HEK293 (cell line): ENCODE results near the gene PACRG.

ENCODE experiments used
- CTCF ChIA-PET: fragments of 350-600 bp; formaldehyde crosslinking; extraction: SDS; loops from one replicate; lab custom pipeline; 2021; ENCODE audit warnings: antibody characterized with exemption; lab: Yijun Ruan, JAX
- POLR2A ChIA-PET: fragments of 300-600 bp; formaldehyde crosslinking; extraction: SDS; loops from one replicate; lab custom pipeline; 2020; ENCODE audit warnings: antibody characterized with exemption, inconsistent platforms; lab: Yijun Ruan, JAX
- H3K27ac ChIP-seq: fragments of 200-500 bp; sonication (Bioruptor generic); 2 replicates; pipeline ENCODE4 v1.5.1; 2014; ENCODE audit warnings: low read depth, low read length, control low read depth, inconsistent platforms; ENCODE audit errors: extremely low read depth
- H3K36me3 ChIP-seq, 2 experiments: fragments of 200-500 bp in 1 of 2; sonication (Bioruptor generic) in 1 of 2; 1 replicate in 1 of 2; 2 replicates in 1 of 2; pipeline ENCODE4 v1.5.1; 2014 to 2017; ENCODE audit warnings: inconsistent platforms in 2 of 2, low read length in 2 of 2; ENCODE audit not compliant: control insufficient read depth in 2 of 2, insufficient read depth in 1 of 2
- H3K4me1 ChIP-seq: fragments of 200-500 bp; sonication (Bioruptor generic); 2 replicates; pipeline ENCODE4 v1.5.1; 2014; ENCODE audit warnings: mild to moderate bottlenecking, low read length, inconsistent platforms; ENCODE audit not compliant: control insufficient read depth, insufficient read depth
- H3K4me3 ChIP-seq: 2 replicates; pipeline ENCODE4 v1.5.1; 2011; ENCODE audit warnings: low read depth, mild to moderate bottlenecking, control low read depth, low read length, moderate library complexity
- H3K9me3 ChIP-seq: fragments of 200-500 bp; sonication (Bioruptor generic); 2 replicates; pipeline ENCODE4 v1.5.1; 2014; ENCODE audit warnings: low read depth, low read length, inconsistent platforms; ENCODE audit not compliant: control insufficient read depth, insufficient read depth
- AEBP2 ChIP-seq: fragments of 450-650 bp; formaldehyde crosslinking; IDR thresholded peaks from 2 replicates; pipeline ENCODE4 v1.5.1; 2016; ENCODE audit warnings: missing biosample characterization, missing genetic modification characterization, borderline replicate concordance
- GFI1B ChIP-seq: fragments of 450-650 bp; formaldehyde crosslinking; IDR thresholded peaks from 2 replicates; pipeline ENCODE4 v1.5.1; 2016; ENCODE audit warnings: missing biosample characterization, missing genetic modification characterization
- GLI4 ChIP-seq: fragments of 450-650 bp; formaldehyde crosslinking; IDR thresholded peaks from 2 replicates; pipeline ENCODE4 v1.5.1; 2016; ENCODE audit warnings: missing biosample characterization, missing genetic modification characterization
- WT1 ChIP-seq: fragments of 450-650 bp; formaldehyde crosslinking; IDR thresholded peaks from 2 replicates; pipeline ENCODE4 v1.5.1; 2016; ENCODE audit warnings: missing biosample characterization, missing genetic modification characterization
- YY2 ChIP-seq: fragments of 450-650 bp; formaldehyde crosslinking; IDR thresholded peaks from 2 replicates; pipeline ENCODE4 v1.5.1; 2016; ENCODE audit warnings: missing biosample characterization, missing genetic modification characterization
- ZBTB44 ChIP-seq: fragments of 450-650 bp; IDR thresholded peaks from 2 replicates; pipeline ENCODE4 v1.5.1; 2018; ENCODE audit warnings: missing biosample characterization, mild to moderate bottlenecking, missing genetic modification characterization
- ZBTB8A ChIP-seq: fragments of 450-650 bp; formaldehyde crosslinking; IDR thresholded peaks from 2 replicates; pipeline ENCODE4 v1.5.1; 2016; ENCODE audit warnings: missing biosample characterization, missing genetic modification characterization
- ZFP41 ChIP-seq: fragments of 450-650 bp; formaldehyde crosslinking; IDR thresholded peaks from 2 replicates; pipeline ENCODE4 v1.5.1; 2016; ENCODE audit warnings: missing biosample characterization, missing genetic modification characterization, borderline replicate concordance
- ZIC2 ChIP-seq: fragments of 450-650 bp; formaldehyde crosslinking; IDR thresholded peaks from 2 replicates; pipeline ENCODE4 v1.5.1; 2016; ENCODE audit warnings: missing biosample characterization, missing genetic modification characterization
- ZNF239 ChIP-seq: fragments of 450-650 bp; formaldehyde crosslinking; IDR thresholded peaks from 2 replicates; pipeline ENCODE4 v1.5.1; 2016; ENCODE audit warnings: missing biosample characterization, missing genetic modification characterization
- ZNF341 ChIP-seq: fragments of 450-650 bp; formaldehyde crosslinking; IDR thresholded peaks from 2 replicates; pipeline ENCODE4; 2016; ENCODE audit warnings: low read depth, missing biosample characterization, missing genetic modification characterization
- ZNF391 ChIP-seq: fragments of 450-650 bp; formaldehyde crosslinking; IDR thresholded peaks from 2 replicates; pipeline ENCODE4 v1.5.1; 2016; ENCODE audit warnings: low read depth, missing biosample characterization, missing genetic modification characterization, borderline replicate concordance
- ZNF426 ChIP-seq: fragments of 450-650 bp; formaldehyde crosslinking; IDR thresholded peaks from 2 replicates; pipeline ENCODE4 v1.5.1; 2017; ENCODE audit warnings: missing biosample characterization, missing genetic modification characterization, mild to moderate bottlenecking, inconsistent platforms, moderate library complexity
- ZNF521 ChIP-seq: fragments of 450-650 bp; formaldehyde crosslinking; IDR thresholded peaks from 2 replicates; pipeline ENCODE4 v1.5.1; 2017; ENCODE audit warnings: missing biosample characterization, mild to moderate bottlenecking, missing genetic modification characterization
- ZNF544 ChIP-seq: fragments of 450-650 bp; formaldehyde crosslinking; IDR thresholded peaks from 2 replicates; pipeline ENCODE4 v1.5.0; 2017; ENCODE audit warnings: missing biosample characterization, missing genetic modification characterization
- ZNF585B ChIP-seq: fragments of 450-650 bp; formaldehyde crosslinking; IDR thresholded peaks from 2 replicates; pipeline ENCODE4 v1.5.1; 2016; ENCODE audit warnings: missing biosample characterization, missing genetic modification characterization
- ZNF626 ChIP-seq: fragments of 450-650 bp; sonication (Bioruptor Pico); formaldehyde crosslinking; IDR thresholded peaks from 2 replicates; pipeline ENCODE4 v1.5.1; 2018; ENCODE audit warnings: missing biosample characterization, missing genetic modification characterization, inconsistent platforms
- ZNF768 ChIP-seq: fragments of 450-650 bp; formaldehyde crosslinking; IDR thresholded peaks from 2 replicates; pipeline ENCODE4 v1.5.1; 2018; ENCODE audit warnings: missing biosample characterization, mild to moderate bottlenecking, missing genetic modification characterization
- ZNF792 ChIP-seq: fragments of 450-650 bp; formaldehyde crosslinking; IDR thresholded peaks from 2 replicates; pipeline ENCODE4 v1.5.1; 2016; ENCODE audit warnings: missing biosample characterization, missing genetic modification characterization
- ZSCAN30 ChIP-seq: fragments of 450-650 bp; IDR thresholded peaks from 2 replicates; pipeline ENCODE4 v1.5.1; 2018; ENCODE audit warnings: missing biosample characterization, mild to moderate bottlenecking, missing genetic modification characterization, moderate library complexity
- TF ChIP-seq, protein P1 (sequence below): fragments of 450-650 bp; formaldehyde crosslinking; IDR thresholded peaks from 2 replicates; pipeline ENCODE4 v1.5.1; 2016; ENCODE audit warnings: missing biosample characterization, missing genetic modification characterization
- TF ChIP-seq, protein P2 (sequence below): fragments of 450-650 bp; formaldehyde crosslinking; IDR thresholded peaks from 2 replicates; pipeline ENCODE4 v1.5.1; 2016; ENCODE audit warnings: missing biosample characterization, missing genetic modification characterization
- TF ChIP-seq, protein P3 (sequence below): fragments of 450-650 bp; formaldehyde crosslinking; IDR thresholded peaks from 2 replicates; pipeline ENCODE4 v1.5.1; 2017; ENCODE audit warnings: missing biosample characterization, missing genetic modification characterization
- TF ChIP-seq, protein P4 (sequence below): fragments of 450-650 bp; formaldehyde crosslinking; IDR thresholded peaks from 2 replicates; pipeline ENCODE4 v1.5.1; 2016; ENCODE audit warnings: missing biosample characterization, missing genetic modification characterization
- TF ChIP-seq, protein P5 (sequence below): fragments of 450-650 bp; formaldehyde crosslinking; IDR thresholded peaks from 2 replicates; pipeline ENCODE4 v1.5.1; 2017; ENCODE audit warnings: missing biosample characterization, missing genetic modification characterization

The PACRG gene

GRCh38 chr6:162963861-162964260 lies 236.1 kb downstream of the PACRG start (continued):
- no peak for TF ChIP-seq AEBP2 (tag by site-specific recombination)
- TF ChIP-seq ZNF544 (tag by site-specific recombination), result no peak
- TF ChIP-seq, protein P1, sequence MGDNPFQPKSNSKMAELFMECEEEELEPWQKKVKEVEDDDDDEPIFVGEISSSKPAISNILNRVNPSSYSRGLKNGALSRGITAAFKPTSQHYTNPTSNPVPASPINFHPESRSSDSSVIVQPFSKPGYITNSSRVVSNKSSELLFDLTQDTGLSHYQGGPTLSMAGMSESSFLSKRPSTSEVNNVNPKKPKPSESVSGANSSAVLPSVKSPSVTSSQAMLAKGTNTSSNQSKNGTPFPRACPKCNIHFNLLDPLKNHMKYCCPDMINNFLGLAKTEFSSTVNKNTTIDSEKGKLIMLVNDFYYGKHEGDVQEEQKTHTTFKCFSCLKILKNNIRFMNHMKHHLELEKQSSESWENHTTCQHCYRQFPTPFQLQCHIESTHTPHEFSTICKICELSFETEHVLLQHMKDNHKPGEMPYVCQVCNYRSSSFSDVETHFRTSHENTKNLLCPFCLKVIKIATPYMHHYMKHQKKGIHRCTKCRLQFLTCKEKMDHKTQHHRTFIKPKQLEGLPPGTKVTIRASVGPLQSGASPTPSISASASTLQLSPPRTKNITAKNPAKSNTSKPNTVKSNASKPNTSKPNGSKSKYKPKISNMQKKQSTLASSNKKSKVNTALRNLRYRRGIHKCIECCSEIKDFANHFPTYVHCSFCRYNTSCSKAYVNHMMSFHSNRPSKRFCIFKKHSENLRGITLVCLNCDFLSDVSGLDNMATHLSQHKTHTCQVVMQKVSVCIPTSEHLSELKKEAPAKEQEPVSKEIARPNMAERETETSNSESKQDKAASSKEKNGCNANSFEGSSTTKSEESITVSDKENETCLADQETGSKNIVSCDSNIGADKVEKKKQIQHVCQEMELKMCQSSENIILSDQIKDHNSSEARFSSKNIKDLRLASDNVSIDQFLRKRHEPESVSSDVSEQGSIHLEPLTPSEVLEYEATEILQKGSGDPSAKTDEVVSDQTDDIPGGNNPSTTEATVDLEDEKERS, result no peak
- TF ChIP-seq ZNF341, result no peak
- TF ChIP-seq ZNF626 (tag by site-specific recombination), result no peak
- no peak for TF ChIP-seq ZNF391 (tag by site-specific recombination)
- no peak for TF ChIP-seq ZIC2 (tag by site-specific recombination)
- TF ChIP-seq ZNF426 (tag by site-specific recombination), result no peak
- no peak for TF ChIP-seq YY2 (tag by site-specific recombination)

DNA sequence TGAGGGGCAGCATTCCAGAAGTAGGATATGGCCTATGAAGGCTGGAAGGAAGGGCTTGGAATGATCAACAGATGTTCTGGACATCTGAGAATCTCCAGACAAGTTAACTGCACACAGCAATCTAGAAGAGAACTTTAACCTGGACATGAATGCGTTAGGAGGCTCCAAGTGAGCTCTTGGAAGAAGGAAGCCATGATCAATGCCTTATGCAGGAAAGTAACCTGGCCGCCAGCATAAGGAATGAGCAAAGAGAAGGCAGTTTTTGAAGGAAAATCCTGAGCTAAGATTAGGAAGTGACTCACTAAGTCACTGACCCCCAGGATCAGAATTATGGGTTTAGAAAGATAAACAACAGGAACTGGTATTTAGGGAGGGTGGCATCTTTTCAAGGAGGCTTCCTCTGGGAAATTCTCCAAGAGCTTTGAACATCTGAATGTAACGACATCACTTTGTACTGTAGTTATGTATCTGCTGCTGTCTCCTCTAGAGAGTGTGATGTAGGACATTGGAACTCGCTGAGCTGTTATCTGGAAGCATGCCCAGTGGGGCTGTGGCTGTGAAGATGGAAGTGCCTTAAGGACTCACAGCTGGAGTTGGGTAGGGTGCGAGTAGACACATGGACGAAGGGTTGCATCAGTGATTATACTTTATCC lies 236.8 kb downstream of the PACRG start:
- POLR2A ChIA-PET, result no interaction called here
- TF ChIP-seq GFI1B (no peak), ZBTB8A (no peak), ZNF768 (tag by site-specific recombination) (no peak), ZFP41 (tag by site-specific recombination) (no peak), ZNF792 (tag by site-specific recombination) (no peak), ZNF626 (tag by site-specific recombination) (no peak), ZBTB44 (tag by site-specific recombination) (no peak), ZNF585B (tag by site-specific recombination) (no peak), ZNF521 (tag by site-specific recombination) (no peak), GLI4 (tag by site-specific recombination) (no peak), ZSCAN30 (tag by site-specific recombination) (no peak), ZNF239 (no peak), WT1 (tag by site-specific recombination) (peak; percentile 20; the same call in 1 of the 2 replicates)
- TF ChIP-seq, protein P2, sequence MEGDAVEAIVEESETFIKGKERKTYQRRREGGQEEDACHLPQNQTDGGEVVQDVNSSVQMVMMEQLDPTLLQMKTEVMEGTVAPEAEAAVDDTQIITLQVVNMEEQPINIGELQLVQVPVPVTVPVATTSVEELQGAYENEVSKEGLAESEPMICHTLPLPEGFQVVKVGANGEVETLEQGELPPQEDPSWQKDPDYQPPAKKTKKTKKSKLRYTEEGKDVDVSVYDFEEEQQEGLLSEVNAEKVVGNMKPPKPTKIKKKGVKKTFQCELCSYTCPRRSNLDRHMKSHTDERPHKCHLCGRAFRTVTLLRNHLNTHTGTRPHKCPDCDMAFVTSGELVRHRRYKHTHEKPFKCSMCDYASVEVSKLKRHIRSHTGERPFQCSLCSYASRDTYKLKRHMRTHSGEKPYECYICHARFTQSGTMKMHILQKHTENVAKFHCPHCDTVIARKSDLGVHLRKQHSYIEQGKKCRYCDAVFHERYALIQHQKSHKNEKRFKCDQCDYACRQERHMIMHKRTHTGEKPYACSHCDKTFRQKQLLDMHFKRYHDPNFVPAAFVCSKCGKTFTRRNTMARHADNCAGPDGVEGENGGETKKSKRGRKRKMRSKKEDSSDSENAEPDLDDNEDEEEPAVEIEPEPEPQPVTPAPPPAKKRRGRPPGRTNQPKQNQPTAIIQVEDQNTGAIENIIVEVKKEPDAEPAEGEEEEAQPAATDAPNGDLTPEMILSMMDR (tag by site-specific recombination), result no peak
- TF ChIP-seq, protein P3, sequence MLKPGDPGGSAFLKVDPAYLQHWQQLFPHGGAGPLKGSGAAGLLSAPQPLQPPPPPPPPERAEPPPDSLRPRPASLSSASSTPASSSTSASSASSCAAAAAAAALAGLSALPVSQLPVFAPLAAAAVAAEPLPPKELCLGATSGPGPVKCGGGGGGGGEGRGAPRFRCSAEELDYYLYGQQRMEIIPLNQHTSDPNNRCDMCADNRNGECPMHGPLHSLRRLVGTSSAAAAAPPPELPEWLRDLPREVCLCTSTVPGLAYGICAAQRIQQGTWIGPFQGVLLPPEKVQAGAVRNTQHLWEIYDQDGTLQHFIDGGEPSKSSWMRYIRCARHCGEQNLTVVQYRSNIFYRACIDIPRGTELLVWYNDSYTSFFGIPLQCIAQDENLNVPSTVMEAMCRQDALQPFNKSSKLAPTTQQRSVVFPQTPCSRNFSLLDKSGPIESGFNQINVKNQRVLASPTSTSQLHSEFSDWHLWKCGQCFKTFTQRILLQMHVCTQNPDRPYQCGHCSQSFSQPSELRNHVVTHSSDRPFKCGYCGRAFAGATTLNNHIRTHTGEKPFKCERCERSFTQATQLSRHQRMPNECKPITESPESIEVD (tag by site-specific recombination), result no peak
- TF ChIP-seq, protein P4, sequence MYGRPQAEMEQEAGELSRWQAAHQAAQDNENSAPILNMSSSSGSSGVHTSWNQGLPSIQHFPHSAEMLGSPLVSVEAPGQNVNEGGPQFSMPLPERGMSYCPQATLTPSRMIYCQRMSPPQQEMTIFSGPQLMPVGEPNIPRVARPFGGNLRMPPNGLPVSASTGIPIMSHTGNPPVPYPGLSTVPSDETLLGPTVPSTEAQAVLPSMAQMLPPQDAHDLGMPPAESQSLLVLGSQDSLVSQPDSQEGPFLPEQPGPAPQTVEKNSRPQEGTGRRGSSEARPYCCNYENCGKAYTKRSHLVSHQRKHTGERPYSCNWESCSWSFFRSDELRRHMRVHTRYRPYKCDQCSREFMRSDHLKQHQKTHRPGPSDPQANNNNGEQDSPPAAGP (tag by site-specific recombination), result no peak
- TF ChIP-seq, protein P5, sequence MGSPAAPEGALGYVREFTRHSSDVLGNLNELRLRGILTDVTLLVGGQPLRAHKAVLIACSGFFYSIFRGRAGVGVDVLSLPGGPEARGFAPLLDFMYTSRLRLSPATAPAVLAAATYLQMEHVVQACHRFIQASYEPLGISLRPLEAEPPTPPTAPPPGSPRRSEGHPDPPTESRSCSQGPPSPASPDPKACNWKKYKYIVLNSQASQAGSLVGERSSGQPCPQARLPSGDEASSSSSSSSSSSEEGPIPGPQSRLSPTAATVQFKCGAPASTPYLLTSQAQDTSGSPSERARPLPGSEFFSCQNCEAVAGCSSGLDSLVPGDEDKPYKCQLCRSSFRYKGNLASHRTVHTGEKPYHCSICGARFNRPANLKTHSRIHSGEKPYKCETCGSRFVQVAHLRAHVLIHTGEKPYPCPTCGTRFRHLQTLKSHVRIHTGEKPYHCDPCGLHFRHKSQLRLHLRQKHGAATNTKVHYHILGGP (tag by site-specific recombination), result no peak

More for the DNA sequence above, 236.8 kb downstream of the PACRG start:
- H3K9me3 ChIP-seq, result no peaks in the 10 kb centered on the region
- CTCF ChIA-PET, result interaction anchor here (0.6 kb wide), 1 partner anchor 1200 kb away, joined by 3 read pairs; no protein-coding TSS in a partner anchor
- no peak overlapping the region for H3K27ac ChIP-seq
- no peaks in the 10 kb centered on the region for H3K4me1 ChIP-seq
- H3K4me3 ChIP-seq, result no peak overlapping the region
- no peaks in the 10 kb centered on the region for H3K36me3 ChIP-seq
